GM19239 (cell line): Measurements from ENCODE around the gene EIF5AL1.
"Not testable (repeated sequence)": the region's sequence is repeated elsewhere in the genome, so short reads cannot be mapped to it uniquely, and the experiment has no call there.

Experiments used
- DNase-seq: peaks from one replicate; pipeline ENCODE4 v3.0.0; 2011; ENCODE audit warnings: low spot score; ENCODE audit not compliant: insufficient read length
- FAIRE-seq: peaks from 2 replicates; lab custom pipeline; 2011; peaks lifted over from hg19 to GRCh38; lab: Jason Lieb, UNC

EIF5AL1 gene

GRCh38 chr10:79511891-79512583 lies at the start of gene EIF5AL1:
Gene EIF5AL1, plus strand, starts transcription at chr10:79512533. Its CDS starts 117 bp downstream, at chr10:79512650.
- FAIRE-seq, DNase-seq: not testable (repeated sequence)

GRCh38 chr10:79463578-79464496 lies 48.5 kb upstream of the EIF5AL1 start:
- DNase-seq, result no peak
- FAIRE-seq, result no peak

GRCh38 chr10:79465341-79465740 lies 47.0 kb upstream of the EIF5AL1 start:
- no peak for DNase-seq
- FAIRE-seq, result no peak

GRCh38 chr10:79468015-79468560 lies 44.2 kb upstream of the EIF5AL1 start:
- no peak for FAIRE-seq

DNA sequence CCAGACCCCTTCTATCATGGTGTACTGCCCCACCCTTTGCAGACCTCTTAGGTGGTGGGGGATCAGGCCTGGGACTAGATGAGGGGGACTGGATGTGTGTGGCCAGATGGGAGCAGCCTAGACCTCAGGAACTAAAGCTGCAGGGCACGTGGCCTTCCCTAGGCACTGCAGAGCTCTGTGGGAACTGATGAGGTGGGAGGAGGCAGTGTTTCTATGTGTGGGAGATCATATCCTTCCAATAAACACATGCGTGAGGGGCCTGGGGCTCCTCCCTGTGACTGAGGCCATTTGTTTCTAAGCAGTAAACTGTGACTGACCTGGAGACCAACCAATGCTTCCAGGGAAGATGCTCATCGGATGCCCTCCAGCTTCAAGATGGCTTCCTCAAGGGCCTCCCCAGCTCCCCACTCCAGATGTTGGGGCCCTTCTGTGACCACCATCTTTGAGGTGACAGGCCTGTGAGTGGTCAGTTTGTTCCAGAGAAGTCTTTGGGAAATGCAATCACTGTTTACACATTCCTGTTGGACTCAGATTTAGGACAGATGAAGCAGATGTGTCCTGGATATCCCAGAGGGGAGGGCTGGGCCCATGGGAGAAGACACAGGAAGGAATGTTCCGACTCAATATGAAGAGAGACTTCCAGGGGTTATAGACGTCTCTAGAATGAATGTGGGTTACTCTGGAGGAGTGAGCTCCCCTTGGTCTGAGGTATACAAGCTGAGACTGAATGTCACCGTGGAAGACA lies 43.3 kb upstream of the EIF5AL1 start:
- DNase-seq (no peak), FAIRE-seq (no peak)

More at GRCh38 chr10:79468015-79468560, 44.2 kb upstream of the EIF5AL1 start:
- DNase-seq, result no peak

DNA sequence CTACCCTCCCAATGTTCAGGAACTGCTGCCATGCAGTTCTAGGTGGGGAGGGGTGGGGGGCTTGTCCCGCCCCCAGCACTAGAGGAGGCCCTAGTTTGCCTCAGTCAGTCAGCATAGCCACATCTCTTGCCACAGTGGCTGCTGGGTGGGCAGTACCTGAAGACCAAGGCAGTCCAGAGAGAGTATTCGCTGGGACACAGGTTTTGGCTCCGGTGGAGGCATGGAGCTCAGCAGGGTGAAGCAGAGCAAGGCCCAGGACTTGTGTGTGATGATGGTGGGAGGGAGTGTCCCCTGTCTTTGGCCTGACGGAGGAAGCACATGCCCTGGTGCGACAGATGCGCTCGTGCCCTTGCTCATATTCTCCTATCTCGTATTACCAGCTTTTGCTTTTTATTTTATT lies 42.2 kb upstream of the EIF5AL1 start:
- DNase-seq (no peak), FAIRE-seq (no peak)

GRCh38 chr10:79471776-79472175 lies 40.6 kb upstream of the EIF5AL1 start:
- no peak for DNase-seq
- FAIRE-seq, result no peak

- FAIRE-seq, result no peak
Measured at GRCh38 chr10:79472449-79472848, 39.9 kb upstream of the EIF5AL1 start.

DNA sequence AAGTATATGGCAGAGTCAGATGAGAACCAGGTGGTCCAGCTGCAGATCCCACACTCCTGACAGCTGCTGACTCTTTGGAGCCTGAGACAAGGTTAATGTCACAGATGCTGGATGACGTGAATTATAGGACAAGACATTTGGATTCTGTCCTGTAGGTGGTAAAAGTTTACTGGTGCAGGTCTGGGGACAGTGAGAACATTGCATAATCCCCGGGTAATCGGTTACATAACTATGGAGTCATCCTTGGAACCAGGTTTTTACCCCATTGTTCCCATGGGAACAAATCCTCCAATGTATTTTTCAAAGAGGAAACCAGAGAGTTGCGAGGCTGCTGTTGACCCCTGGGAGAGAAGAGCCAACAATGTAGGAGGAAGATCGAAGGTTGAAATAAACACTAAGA lies 39.4 kb upstream of the EIF5AL1 start:
- DNase-seq (no peak), FAIRE-seq (no peak)

More at GRCh38 chr10:79472449-79472848, 39.9 kb upstream of the EIF5AL1 start:
- no peak for DNase-seq

DNA sequence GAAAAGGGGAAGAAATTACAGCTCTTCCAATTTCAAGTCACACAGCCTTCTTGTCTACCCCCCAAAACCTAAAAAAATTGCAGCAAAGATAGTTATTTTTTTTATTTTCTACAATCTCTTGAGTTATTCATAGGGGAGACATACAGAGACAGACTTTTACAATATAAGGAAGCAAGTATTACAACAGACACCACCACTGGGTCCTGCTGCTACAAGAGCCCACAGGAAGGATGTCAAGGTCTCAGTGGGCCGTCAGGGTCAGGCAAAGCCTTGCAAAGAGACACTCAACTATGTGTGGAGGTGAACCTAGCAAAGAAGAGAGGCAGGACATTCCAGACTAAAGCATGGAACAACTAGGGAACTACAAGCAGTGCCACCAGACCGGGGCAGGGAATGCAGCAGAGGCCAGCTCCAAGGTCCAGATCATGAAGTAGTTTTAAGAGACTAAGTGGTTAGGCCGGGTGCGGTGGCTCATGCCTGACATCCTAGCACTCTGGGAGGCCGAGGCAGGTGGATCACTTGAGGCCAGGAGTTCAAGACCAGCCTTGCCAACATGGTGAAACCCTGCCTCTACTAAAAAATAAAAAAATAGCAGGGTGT lies 38.7 kb upstream of the EIF5AL1 start:
- FAIRE-seq, result no peak
- no peak for DNase-seq

GRCh38 chr10:79475119-79475653 lies 37.1 kb upstream of the EIF5AL1 start:
- DNase-seq (no peak), FAIRE-seq (no peak)

- DNase-seq, result no peak
- no peak for FAIRE-seq
Measured at GRCh38 chr10:79475877-79476276, 36.5 kb upstream of the EIF5AL1 start.

DNA sequence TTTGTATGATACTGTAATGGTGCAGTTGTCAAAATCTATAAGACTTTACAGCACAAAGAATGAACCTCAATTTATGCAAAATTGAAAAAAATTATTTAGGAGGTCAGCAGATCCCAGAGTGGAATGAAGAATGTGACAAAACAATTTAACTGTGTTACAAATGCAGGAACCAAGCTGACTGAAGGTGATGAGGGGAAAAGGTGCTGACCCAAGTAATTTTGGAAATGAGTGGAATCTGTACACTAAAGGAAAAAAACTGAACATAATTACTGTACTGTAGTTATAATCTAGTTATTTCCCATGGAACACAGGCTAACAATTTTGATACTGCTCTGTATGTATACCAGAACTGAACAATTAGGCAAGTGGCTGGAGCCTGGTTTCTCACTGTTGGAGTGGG lies 35.7 kb upstream of the EIF5AL1 start:
- no peak for FAIRE-seq
- no peak for DNase-seq

DNA sequence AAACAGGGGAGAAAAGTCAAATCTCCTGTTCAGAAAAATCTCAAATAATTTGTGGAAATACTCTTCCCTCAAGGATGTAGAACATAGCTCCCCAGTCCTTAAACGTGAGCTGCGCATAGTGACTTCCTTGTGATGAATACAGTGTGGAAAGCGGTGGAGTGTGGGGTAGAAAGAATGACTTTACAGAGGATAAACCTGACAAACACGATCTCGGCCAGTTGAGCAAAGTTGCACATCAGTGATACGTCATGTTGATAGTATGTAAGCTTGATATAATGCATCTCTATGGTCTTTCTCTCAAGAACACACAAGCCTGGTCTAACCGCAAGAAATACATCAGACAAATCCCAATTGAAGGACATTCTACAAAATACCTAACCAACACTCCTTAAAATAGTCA lies 34.9 kb upstream of the EIF5AL1 start:
- FAIRE-seq (no peak), DNase-seq (no peak)

DNA sequence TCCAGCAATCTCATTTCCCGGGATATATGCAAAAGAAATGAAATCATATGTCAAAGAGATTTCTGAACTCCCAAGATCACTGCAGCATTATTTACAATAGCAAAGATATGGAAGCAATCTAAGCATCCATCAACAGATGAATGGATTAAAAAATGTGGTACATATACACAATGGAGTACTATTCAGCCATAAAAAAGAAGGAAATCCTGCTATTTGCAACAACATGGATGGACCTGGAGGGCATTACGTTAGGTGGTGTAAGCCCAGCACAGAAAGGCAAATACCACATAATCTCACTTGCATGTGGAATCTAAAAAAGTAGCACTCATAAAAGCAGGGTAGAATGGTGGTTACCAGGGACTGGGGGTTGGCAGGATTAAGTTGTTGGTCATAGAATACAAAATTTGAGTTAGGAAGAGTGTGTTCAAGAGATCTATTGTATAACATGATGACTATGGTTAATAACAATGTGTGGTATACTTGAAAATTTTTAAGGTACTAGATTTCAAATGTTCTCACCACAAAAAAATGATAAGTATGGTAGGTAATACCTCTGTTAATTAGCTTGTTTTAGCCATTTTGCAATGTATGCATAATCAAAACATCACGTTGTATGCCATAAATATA lies 32.9 kb upstream of the EIF5AL1 start:
- DNase-seq (no peak), FAIRE-seq (no peak)

- FAIRE-seq (no peak), DNase-seq (no peak)
Measured at GRCh38 chr10:79482304-79482703, 30.0 kb upstream of the EIF5AL1 start.

DNA sequence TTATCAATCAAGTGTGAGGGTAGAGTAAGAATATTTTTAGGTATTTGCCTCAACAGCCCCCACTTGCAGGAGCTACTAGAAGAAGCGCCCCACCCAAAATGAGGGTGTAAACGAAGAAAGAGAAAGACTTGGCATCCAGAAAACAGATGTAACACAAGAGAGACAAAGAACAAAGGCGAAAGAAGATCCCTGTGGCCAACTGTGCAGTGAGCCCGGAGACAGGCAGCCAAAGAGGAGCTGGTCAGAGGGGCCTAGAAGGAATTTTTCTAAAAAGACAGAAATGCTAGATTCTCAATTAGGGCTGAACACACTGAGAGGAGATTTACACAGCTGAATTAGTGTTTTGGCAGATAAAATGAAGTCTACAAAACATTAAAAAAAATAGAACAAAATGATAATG lies 29.6 kb upstream of the EIF5AL1 start:
- DNase-seq (no peak), FAIRE-seq (no peak)

DNA sequence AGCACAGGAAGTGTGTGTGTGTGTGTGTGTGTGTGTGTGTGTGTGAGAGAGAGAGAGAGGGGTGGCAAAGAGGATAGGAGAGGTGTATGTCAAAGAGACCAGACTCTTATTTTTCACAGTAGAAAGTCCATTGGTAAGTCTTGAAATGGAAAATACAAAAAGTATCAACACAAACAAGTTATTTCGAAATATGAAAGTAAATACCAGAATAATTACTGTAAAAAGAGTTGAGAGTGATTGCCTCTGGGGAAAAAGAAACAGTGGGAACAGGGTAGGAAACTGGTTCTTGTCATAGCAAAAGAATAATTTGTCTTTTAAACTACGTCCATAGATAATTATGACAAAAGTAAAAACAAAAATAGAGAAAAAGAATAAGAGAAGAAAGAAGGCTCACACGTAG lies 29.0 kb upstream of the EIF5AL1 start:
- FAIRE-seq (no peak), DNase-seq (no peak)

GRCh38 chr10:79483948-79484347 lies 28.4 kb upstream of the EIF5AL1 start:
- DNase-seq (no peak), FAIRE-seq (no peak)
